ENCODE results near the gene KDM5A. TPM values are rescaled to one million over a fixed set of nuclear protein-coding genes. Genes with fewer than 3 reads are reported as not detected.

The KDM5A gene
- total RNA-seq, 1 donor from 2014 or later = 76.7 TPM

- Mint-ChIP-seq H3K27ac (peak overlapping the region; percentile 2), H3K4me3 (no peak overlapping the region), H3K4me1 (ENCODE audit: unreplicated experiment) (no peaks in the 10 kb centered on the region), H3K36me3 (peaks cover 65% of the 10 kb centered on the region), H3K27me3 (no peaks in the 10 kb centered on the region), H3K9me3 (no peaks in the 10 kb centered on the region)
- no peak for TF ChIP-seq CTCF (conservative IDR thresholded peaks at IDR 0.05)
- no peak for DNase-seq (ENCODE audit: extremely low spot score, unreplicated experiment)
Measured at GRCh38 chr12:337039-337438, 52.1 kb downstream of the KDM5A start.

- H3K4me1 Mint-ChIP-seq (ENCODE audit: unreplicated experiment) = no peaks in the 10 kb centered on the region
- no peaks in the 10 kb centered on the region for H3K9me3 Mint-ChIP-seq
- H3K27ac Mint-ChIP-seq = no peak overlapping the region
- no peaks in the 10 kb centered on the region for H3K27me3 Mint-ChIP-seq
- peaks cover 61% of the 10 kb centered on the region for H3K36me3 Mint-ChIP-seq
- TF ChIP-seq CTCF (conservative IDR thresholded peaks at IDR 0.05) = no peak
- no peak for DNase-seq (ENCODE audit: extremely low spot score, unreplicated experiment)
- no peak overlapping the region for H3K4me3 Mint-ChIP-seq
Measured at GRCh38 chr12:334125-334524, 55.0 kb downstream of the KDM5A start.

- peaks cover 61% of the 10 kb centered on the region for H3K36me3 Mint-ChIP-seq
- DNase-seq (ENCODE audit: extremely low spot score, unreplicated experiment) = no peak
- no peak overlapping the region for H3K27ac Mint-ChIP-seq
- H3K4me1 Mint-ChIP-seq (ENCODE audit: unreplicated experiment) = no peaks in the 10 kb centered on the region
- no peak for TF ChIP-seq CTCF (conservative IDR thresholded peaks at IDR 0.05)
- H3K27me3 Mint-ChIP-seq = no peaks in the 10 kb centered on the region
- H3K4me3 Mint-ChIP-seq = no peak overlapping the region
- H3K9me3 Mint-ChIP-seq = no peaks in the 10 kb centered on the region
Measured at GRCh38 chr12:332581-333205, 56.4 kb downstream of the KDM5A start.

- no peak for TF ChIP-seq CTCF (conservative IDR thresholded peaks at IDR 0.05)
- Mint-ChIP-seq H3K27ac (no peak overlapping the region), H3K4me3 (no peak overlapping the region), H3K36me3 (peaks cover 59% of the 10 kb centered on the region), H3K27me3 (no peaks in the 10 kb centered on the region), H3K4me1 (ENCODE audit: unreplicated experiment) (no peaks in the 10 kb centered on the region), H3K9me3 (no peaks in the 10 kb centered on the region)
- DNase-seq (ENCODE audit: extremely low spot score, unreplicated experiment) = no peak
Measured at GRCh38 chr12:331287-331686, 57.8 kb downstream of the KDM5A start.

- peaks cover 58% of the 10 kb centered on the region for H3K36me3 Mint-ChIP-seq
- DNase-seq (ENCODE audit: extremely low spot score, unreplicated experiment) = no peak
- H3K27ac Mint-ChIP-seq = no peak overlapping the region
- H3K9me3 Mint-ChIP-seq = no peaks in the 10 kb centered on the region
- H3K27me3 Mint-ChIP-seq = no peaks in the 10 kb centered on the region
- no peak for TF ChIP-seq CTCF (conservative IDR thresholded peaks at IDR 0.05)
- no peak overlapping the region for H3K4me3 Mint-ChIP-seq
- no peaks in the 10 kb centered on the region for H3K4me1 Mint-ChIP-seq (ENCODE audit: unreplicated experiment)
Measured at GRCh38 chr12:325906-326305, 63.2 kb downstream of the KDM5A start.

- Mint-ChIP-seq H3K4me1 (ENCODE audit: unreplicated experiment) (no peaks in the 10 kb centered on the region), H3K27ac (no peak overlapping the region), H3K36me3 (peaks cover 57% of the 10 kb centered on the region), H3K4me3 (no peak overlapping the region), H3K27me3 (no peaks in the 10 kb centered on the region), H3K9me3 (no peaks in the 10 kb centered on the region)
- no peak for TF ChIP-seq CTCF (conservative IDR thresholded peaks at IDR 0.05)
- DNase-seq (ENCODE audit: extremely low spot score, unreplicated experiment) = no peak
Measured at GRCh38 chr12:323507-323906, 65.6 kb downstream of the KDM5A start.
